ENCODE results near the gene VPS33A. TPM values are rescaled to one million over a fixed set of nuclear protein-coding genes. Genes with fewer than 3 reads are reported as not detected.
"Not testable (repeated sequence)": the region's sequence is repeated elsewhere in the genome, so short reads cannot be mapped to it uniquely, and the experiment has no call there.

VPS33A gene
- total RNA-seq, 1 experiment from 2014 or later = 16.5 TPM

DNA sequence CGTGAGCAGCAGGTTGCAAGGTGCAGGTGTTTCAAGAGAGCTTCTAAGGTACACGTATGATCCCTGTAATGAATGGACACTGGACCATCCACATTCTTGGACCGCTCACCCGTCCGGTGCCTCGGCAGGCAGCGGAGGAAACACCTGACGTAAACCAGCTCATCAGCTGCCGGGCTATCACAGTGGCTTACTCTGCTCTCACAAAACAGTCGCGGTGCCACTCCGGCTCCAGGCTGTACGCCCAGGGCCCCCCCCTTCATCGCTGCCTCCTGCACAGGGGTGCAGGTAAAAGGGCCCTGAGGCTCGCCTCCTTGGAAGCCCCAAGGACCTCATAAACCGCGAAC, 436 bp downstream of the VPS33A start:
- Mint-ChIP-seq H3K9me3 (ENCODE audit: unreplicated experiment) (no peaks in the 10 kb centered on the region), H3K4me1 (ENCODE audit: insufficient read depth, unreplicated experiment) (no peaks in the 10 kb centered on the region), H3K27me3 (ENCODE audit: insufficient read depth, unreplicated experiment) (no peaks in the 10 kb centered on the region), H3K27ac (ENCODE audit: low read depth, unreplicated experiment) (peak overlapping the region; percentile 95), H3K4me3 (ENCODE audit: unreplicated experiment) (peak overlapping the region; percentile 96), H3K36me3 (ENCODE audit: insufficient read depth, unreplicated experiment) (peaks cover 52% of the 10 kb centered on the region)
- DNase-seq (ENCODE audit: unreplicated experiment) = no peak
- CTCF ChIA-PET = no interaction called here
- intact Hi-C loops (cut with micrococcal nuclease) = loop anchor here (1.0 kb wide), 1 partner anchor 136 kb away; no protein-coding TSS in a partner anchor
- POLR2A ChIA-PET = interaction anchor here (0.6 to 3.8 kb wide), 6 partner anchors 9 to 235 kb away, joined by 3 to 25 read pairs (median 3); partner anchors contain the start of genes DIABLO and ZCCHC8
- TF ChIP-seq, protein P1, sequence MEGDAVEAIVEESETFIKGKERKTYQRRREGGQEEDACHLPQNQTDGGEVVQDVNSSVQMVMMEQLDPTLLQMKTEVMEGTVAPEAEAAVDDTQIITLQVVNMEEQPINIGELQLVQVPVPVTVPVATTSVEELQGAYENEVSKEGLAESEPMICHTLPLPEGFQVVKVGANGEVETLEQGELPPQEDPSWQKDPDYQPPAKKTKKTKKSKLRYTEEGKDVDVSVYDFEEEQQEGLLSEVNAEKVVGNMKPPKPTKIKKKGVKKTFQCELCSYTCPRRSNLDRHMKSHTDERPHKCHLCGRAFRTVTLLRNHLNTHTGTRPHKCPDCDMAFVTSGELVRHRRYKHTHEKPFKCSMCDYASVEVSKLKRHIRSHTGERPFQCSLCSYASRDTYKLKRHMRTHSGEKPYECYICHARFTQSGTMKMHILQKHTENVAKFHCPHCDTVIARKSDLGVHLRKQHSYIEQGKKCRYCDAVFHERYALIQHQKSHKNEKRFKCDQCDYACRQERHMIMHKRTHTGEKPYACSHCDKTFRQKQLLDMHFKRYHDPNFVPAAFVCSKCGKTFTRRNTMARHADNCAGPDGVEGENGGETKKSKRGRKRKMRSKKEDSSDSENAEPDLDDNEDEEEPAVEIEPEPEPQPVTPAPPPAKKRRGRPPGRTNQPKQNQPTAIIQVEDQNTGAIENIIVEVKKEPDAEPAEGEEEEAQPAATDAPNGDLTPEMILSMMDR (IDR thresholded peaks at IDR 0.05; ENCODE audit: unreplicated experiment) = no peak
- BruUV-seq (replicated peaks) = TSS peak; percentile 47

DNA sequence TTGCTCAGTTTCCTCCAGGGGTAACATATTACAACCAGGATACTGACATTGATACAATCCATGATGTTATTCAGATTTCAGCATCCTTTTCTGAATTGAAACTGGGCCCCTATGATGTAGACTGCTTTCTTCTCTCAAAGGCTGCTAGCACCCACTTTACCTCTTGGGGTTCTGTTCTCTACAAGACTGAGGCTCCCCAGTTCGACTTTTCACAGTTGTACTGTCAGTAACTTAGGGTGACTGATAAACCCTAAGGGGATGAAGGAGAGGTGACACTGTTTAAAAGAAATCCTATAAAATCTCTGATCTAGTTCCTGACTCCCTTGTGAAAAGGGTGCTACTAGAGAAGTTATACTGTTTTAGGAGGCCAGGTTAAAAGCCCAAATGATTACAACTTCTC, 818 bp downstream of the VPS33A start:
- H3K4me1 Mint-ChIP-seq (ENCODE audit: insufficient read depth, unreplicated experiment) = no peaks in the 10 kb centered on the region
- peak overlapping the region; percentile 96 for H3K4me3 Mint-ChIP-seq (ENCODE audit: unreplicated experiment)
- H3K36me3 Mint-ChIP-seq (ENCODE audit: insufficient read depth, unreplicated experiment) = peaks cover 54% of the 10 kb centered on the region
- H3K9me3 Mint-ChIP-seq (ENCODE audit: unreplicated experiment) = no peaks in the 10 kb centered on the region
- no peaks in the 10 kb centered on the region for H3K27me3 Mint-ChIP-seq (ENCODE audit: insufficient read depth, unreplicated experiment)
- ChIA-PET POLR2A (interaction anchor here (0.7 to 3.8 kb wide), 5 partner anchors 8 to 968 kb away, joined by 3 to 25 read pairs (median 3); partner anchors contain the start of genes DIABLO, MPHOSPH9 and MTRFR), CTCF (no interaction called here)
- TF ChIP-seq, protein P1 (IDR thresholded peaks at IDR 0.05; ENCODE audit: unreplicated experiment) = no peak
- H3K27ac Mint-ChIP-seq (ENCODE audit: low read depth, unreplicated experiment) = peak overlapping the region; percentile 95
- peak; percentile 2 for DNase-seq (ENCODE audit: unreplicated experiment)
- BruUV-seq (replicated peaks) = no TSS peak
- intact Hi-C loops (cut with micrococcal nuclease) = no loop called here

DNA sequence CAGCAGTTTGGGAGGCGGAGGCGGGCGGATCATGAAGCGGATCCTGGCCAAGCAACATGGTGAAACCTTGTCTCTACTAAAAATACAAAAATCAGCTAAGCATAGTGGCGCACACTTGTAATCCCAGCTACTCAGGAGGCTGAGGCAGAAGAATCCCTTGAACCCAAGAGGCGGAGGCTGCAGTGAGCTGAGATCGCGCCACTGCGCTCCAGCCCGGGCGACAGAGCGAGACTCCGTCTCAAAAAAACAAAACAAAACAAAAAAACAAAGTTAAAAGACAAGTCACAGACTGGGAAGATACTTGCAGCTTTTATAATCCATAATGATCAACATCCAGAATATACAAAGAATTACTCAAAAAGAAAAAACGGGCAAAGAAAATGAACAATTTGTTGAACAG, 5.6 kb downstream of the VPS33A start:
- POLR2A ChIA-PET = interaction anchor here (0.7 to 1.7 kb wide), 4 partner anchors 8 to 36 kb away, joined by 3 to 4 read pairs (median 4); no protein-coding TSS in a partner anchor

DNA sequence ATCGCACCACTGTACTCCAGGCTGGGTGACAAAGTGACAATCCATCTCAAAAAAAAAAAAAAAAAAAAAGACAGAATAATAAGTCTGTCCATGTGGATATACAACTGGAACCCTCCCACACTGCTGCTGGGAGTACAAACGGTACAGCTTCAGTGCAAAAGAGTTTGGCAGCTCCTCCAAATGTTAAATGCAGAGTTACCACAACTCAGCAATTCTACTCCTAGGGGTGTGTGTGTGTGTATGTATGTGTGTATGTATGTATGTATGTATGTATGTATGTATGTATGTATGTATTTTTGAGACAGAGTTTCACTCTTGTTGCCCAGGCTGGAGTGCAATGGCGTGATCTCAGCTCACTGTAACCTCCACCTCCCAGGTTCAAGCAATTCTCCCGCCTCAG, 7.4 kb downstream of the VPS33A start:
- DNase-seq (ENCODE audit: unreplicated experiment); H3K4me3 Mint-ChIP-seq (ENCODE audit: unreplicated experiment); H3K9me3 Mint-ChIP-seq (ENCODE audit: unreplicated experiment); H3K27ac Mint-ChIP-seq (ENCODE audit: low read depth, unreplicated experiment); H3K27me3 Mint-ChIP-seq (ENCODE audit: insufficient read depth, unreplicated experiment); H3K4me1 Mint-ChIP-seq (ENCODE audit: insufficient read depth, unreplicated experiment); POLR2A ChIA-PET; intact Hi-C loops (cut with micrococcal nuclease); BruUV-seq (replicated peaks): not testable (repeated sequence)
- CTCF ChIA-PET = interaction anchor here (0.9 kb wide), 1 partner anchor 16 kb away, joined by 3 read pairs; no protein-coding TSS in a partner anchor
- H3K36me3 Mint-ChIP-seq (ENCODE audit: insufficient read depth, unreplicated experiment) = peaks cover 89% of the 10 kb centered on the region

More for the DNA sequence above, 5.6 kb downstream of the VPS33A start:
- CTCF ChIA-PET; DNase-seq (ENCODE audit: unreplicated experiment); intact Hi-C loops (cut with micrococcal nuclease); H3K4me1 Mint-ChIP-seq (ENCODE audit: insufficient read depth, unreplicated experiment); H3K9me3 Mint-ChIP-seq (ENCODE audit: unreplicated experiment); H3K4me3 Mint-ChIP-seq (ENCODE audit: unreplicated experiment); H3K27me3 Mint-ChIP-seq (ENCODE audit: insufficient read depth, unreplicated experiment); BruUV-seq (replicated peaks); H3K27ac Mint-ChIP-seq (ENCODE audit: low read depth, unreplicated experiment): not testable (repeated sequence)
- peaks cover 81% of the 10 kb centered on the region for H3K36me3 Mint-ChIP-seq (ENCODE audit: insufficient read depth, unreplicated experiment)

DNA sequence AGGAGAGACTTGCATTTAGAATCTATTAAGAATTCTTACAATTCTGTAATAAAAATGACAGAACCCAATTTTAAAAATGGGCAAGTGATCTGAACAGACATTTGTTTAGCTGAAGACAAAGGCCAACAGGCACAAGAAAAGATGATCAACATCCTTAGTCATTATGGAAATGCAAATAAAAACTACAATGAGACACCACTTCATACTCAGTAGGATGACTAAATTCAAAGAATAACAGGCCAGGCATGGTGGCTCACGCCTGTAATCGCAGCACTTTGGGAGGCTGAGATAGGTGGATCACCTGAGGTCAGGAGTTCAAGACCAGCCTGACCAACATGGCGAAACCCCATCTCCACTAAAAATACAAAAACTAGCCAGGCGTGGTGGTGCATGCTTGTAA, 7.8 kb downstream of the VPS33A start:
- CTCF ChIA-PET = interaction anchor here (0.9 kb wide), 1 partner anchor 15 kb away, joined by 3 read pairs; no protein-coding TSS in a partner anchor
- POLR2A ChIA-PET; H3K4me1 Mint-ChIP-seq (ENCODE audit: insufficient read depth, unreplicated experiment); intact Hi-C loops (cut with micrococcal nuclease); H3K27me3 Mint-ChIP-seq (ENCODE audit: insufficient read depth, unreplicated experiment); H3K9me3 Mint-ChIP-seq (ENCODE audit: unreplicated experiment); DNase-seq (ENCODE audit: unreplicated experiment); BruUV-seq (replicated peaks); H3K27ac Mint-ChIP-seq (ENCODE audit: low read depth, unreplicated experiment); H3K4me3 Mint-ChIP-seq (ENCODE audit: unreplicated experiment): not testable (repeated sequence)
- peaks cover 85% of the 10 kb centered on the region for H3K36me3 Mint-ChIP-seq (ENCODE audit: insufficient read depth, unreplicated experiment)

Data from MCF 10A (cell line).